GM23338 (cell line): Measurements from ENCODE around the gene REV3L. TPM values are rescaled to one million over a fixed set of nuclear protein-coding genes. Genes with fewer than 3 reads are reported as not detected.

ENCODE experiments used
- ATAC-seq: fragments of 200-7000 bp; cut with Tn5 transposase; 3 replicates; pipeline ENCODE4 v1.9.1; 2020
- DNase-seq: peaks from one replicate; pipeline ENCODE4 v3.0.0-alpha.2; 2015; ENCODE audit warnings: low spot score
- H2AFZ ChIP-seq: fragments of 200-600 bp; sonication (generic); 2 replicates; pipeline ENCODE4 v1.8.0; 2016; ENCODE audit warnings: antibody characterized with exemption, mild to moderate bottlenecking, moderate library complexity
- H3F3A ChIP-seq: fragments of 200-600 bp; sonication (generic); replicated peaks from 2 replicates; pipeline ENCODE4 v1.8.0; 2017; ENCODE audit warnings: antibody characterized with exemption, mixed run types, low read depth
- H3K27ac ChIP-seq: fragments of 200-600 bp; sonication (generic); 2 replicates; pipeline ENCODE4 v1.6.1; 2016; ENCODE audit warnings: low read depth
- H3K27me3 ChIP-seq: fragments of 200-600 bp; sonication (generic); 2 replicates; pipeline ENCODE4 v1.8.0; 2016; ENCODE audit warnings: mild to moderate bottlenecking, mixed run types, moderate library complexity; ENCODE audit not compliant: insufficient read depth
- H3K36me3 ChIP-seq: fragments of 200-600 bp; sonication (generic); 2 replicates; pipeline ENCODE4 v1.8.0; 2016; ENCODE audit warnings: mild to moderate bottlenecking; ENCODE audit not compliant: insufficient read depth
- H3K4me1 ChIP-seq: fragments of 200-600 bp; sonication (generic); 2 replicates; pipeline ENCODE4 v1.8.0; 2016; ENCODE audit warnings: mild to moderate bottlenecking, moderate library complexity; ENCODE audit not compliant: insufficient read depth
- H3K4me2 ChIP-seq: fragments of 200-600 bp; sonication (generic); 2 replicates; pipeline ENCODE4 v1.7.1; 2017; ENCODE audit warnings: mixed run types
- H3K4me3 ChIP-seq: fragments of 200-600 bp; sonication (generic); 2 replicates; pipeline ENCODE4 v1.6.1; 2016; ENCODE audit warnings: mixed run types
- H3K79me2 ChIP-seq: fragments of 200-600 bp; sonication (generic); replicated peaks from 2 replicates; pipeline ENCODE4 v1.8.0; 2017; ENCODE audit warnings: mild to moderate bottlenecking; ENCODE audit not compliant: insufficient read depth
- H3K9me2 ChIP-seq: fragments of 200-600 bp; sonication (generic); 2 replicates; pipeline ENCODE4 v1.8.0; 2017; ENCODE audit not compliant: insufficient read depth
- H4K20me1 ChIP-seq: fragments of 200-600 bp; sonication (generic); replicated peaks from 2 replicates; pipeline ENCODE4 v1.8.0; 2017; ENCODE audit warnings: mild to moderate bottlenecking; ENCODE audit not compliant: insufficient read depth
- H3K27ac Mint-ChIP-seq: 2 replicates; pipeline ENCODE4 v1.8.0; 2020; ENCODE audit warnings: inconsistent platforms, mild to moderate bottlenecking, moderate library complexity, mixed read lengths
- H3K27me3 Mint-ChIP-seq: 3 replicates; pipeline ENCODE4 v1.8.0; 2022; ENCODE audit warnings: low read depth, mild to moderate bottlenecking, moderate library complexity, mixed read lengths, inconsistent platforms; ENCODE audit not compliant: insufficient read depth, poor library complexity
- H3K36me3 Mint-ChIP-seq: 3 replicates; pipeline ENCODE4 v1.8.0; 2021; ENCODE audit warnings: low read depth, mild to moderate bottlenecking, inconsistent platforms, moderate library complexity, mixed read lengths
- H3K4me1 Mint-ChIP-seq: 3 replicates; pipeline ENCODE4 v1.8.0; 2020; ENCODE audit warnings: mild to moderate bottlenecking, inconsistent platforms, mixed read lengths
- H3K4me3 Mint-ChIP-seq: 3 replicates; pipeline ENCODE4 v1.8.0; 2021; ENCODE audit warnings: moderate library complexity, mild to moderate bottlenecking, inconsistent platforms, mixed read lengths
- H3K9me3 Mint-ChIP-seq: 3 replicates; pipeline ENCODE4 v1.8.0; 2020; ENCODE audit warnings: moderate library complexity, mild to moderate bottlenecking, inconsistent platforms, mixed read lengths
- CREB1 ChIP-seq: fragments of 250-450 bp; sonication (Bioruptor Pico); IDR thresholded peaks from 2 replicates; pipeline ENCODE4 v1.5.0; 2020; ENCODE audit warnings: low read depth, mild to moderate bottlenecking, moderate library complexity
- CTCF ChIP-seq, 2 experiments: fragments of 200-600 bp in 1 of 2; sonication (generic) in 1 of 2; conservative IDR thresholded peaks; 2 replicates each; pipeline versions ENCODE4 v1.5.1 to v1.6.1; 2016 to 2017; ENCODE audit warnings: antibody characterized with exemption in 2 of 2, low read depth in 2 of 2, mild to moderate bottlenecking in 2 of 2, moderate library complexity in 1 of 2
- ETS1 ChIP-seq: IDR thresholded peaks from 2 replicates; pipeline ENCODE4 v1.6.1; 2016; ENCODE audit warnings: antibody characterized with exemption
- EZH2 ChIP-seq: fragments of 200-600 bp; sonication (generic); IDR thresholded peaks from one replicate; pipeline ENCODE4 v1.8.0; 2017; ENCODE audit warnings: antibody characterized with exemption, mild to moderate bottlenecking, low read depth; ENCODE audit not compliant: unreplicated experiment
- EZH2phosphoT487 ChIP-seq: fragments of 200-600 bp; sonication (generic); IDR thresholded peaks from one replicate; pipeline ENCODE4 v1.8.1; 2018; ENCODE audit warnings: antibody characterized with exemption; ENCODE audit not compliant: unreplicated experiment
- JUNB ChIP-seq: IDR thresholded peaks from one replicate; pipeline ENCODE4 v1.6.1; 2016; ENCODE audit warnings: antibody characterized with exemption; ENCODE audit not compliant: unreplicated experiment
- NANOG ChIP-seq: IDR thresholded peaks from 2 replicates; pipeline ENCODE4 v1.6.1; 2016; ENCODE audit warnings: antibody characterized with exemption, borderline replicate concordance
- POLR2AphosphoS5 ChIP-seq: IDR thresholded peaks from 2 replicates; pipeline ENCODE4 v1.6.1; 2016; ENCODE audit warnings: antibody characterized with exemption, low read depth
- REST ChIP-seq: IDR thresholded peaks from one replicate; pipeline ENCODE4 v1.6.1; 2018; ENCODE audit warnings: antibody characterized with exemption; ENCODE audit not compliant: unreplicated experiment
- STAT1 ChIP-seq: IDR thresholded peaks from one replicate; pipeline ENCODE4 v1.6.1; 2016; ENCODE audit warnings: antibody characterized with exemption; ENCODE audit not compliant: unreplicated experiment
- ZNF114 ChIP-seq: fragments of 250-450 bp; sonication (Bioruptor Pico); IDR thresholded peaks from 2 replicates; pipeline ENCODE4 v1.5.0; 2020; ENCODE audit warnings: mild to moderate bottlenecking, moderate library complexity
- ZNF331 ChIP-seq: fragments of 250-450 bp; sonication (Bioruptor Pico); IDR thresholded peaks from 2 replicates; pipeline ENCODE4 v1.5.0; 2020; ENCODE audit warnings: low read depth, mild to moderate bottlenecking, moderate library complexity
- ZNF462 ChIP-seq: fragments of 250-450 bp; sonication (Bioruptor Pico); IDR thresholded peaks from 2 replicates; pipeline ENCODE4 v1.5.0; 2020; ENCODE audit warnings: mild to moderate bottlenecking, moderate library complexity
- polyA plus RNA-seq: library from polyadenylated mRNA; unstranded; fragments of >200 nt; fragmentation: Nextera tagmentation; extraction: Ambion mirVana; gene quantifications from 2 replicates; pipeline ENCODE4 v1.2.1, GENCODE V29; 2016
- total RNA-seq: library from RNA; depleted of rRNA; stranded (reverse); fragments of >200 nt; shearing (Covaris generic); gene quantifications from 2 replicates; pipeline ENCODE4 v1.2.3, GENCODE V29; 2014

Gene REV3L
- total and polyA plus RNA-seq, 2 experiments from 2014 or later = 8.3 to 13.1 TPM

GRCh38 chr6:111474771-111475170 is 8.2 kb downstream of the REV3L start:
- Histone ChIP-seq H3K9me2 (no peaks in the 10 kb centered on the region), H3K4me1 (peaks cover 10% of the 10 kb centered on the region), H3K27ac (no peak overlapping the region), H3K4me3 (no peak overlapping the region), H3K36me3 (no peaks in the 10 kb centered on the region), H2AFZ (no peak overlapping the region), H3K4me2 (no peak overlapping the region), H4K20me1 (peaks cover 41% of the 10 kb centered on the region), H3K27me3 (peaks cover 46% of the 10 kb centered on the region), H3K79me2 (peaks cover 34% of the 10 kb centered on the region), H3F3A (no peaks in the 10 kb centered on the region)
- H3K27ac Mint-ChIP-seq = no peak overlapping the region
- H3K36me3 Mint-ChIP-seq = no peaks in the 10 kb centered on the region
- DNase-seq (no peak), ATAC-seq (no peak)
- no peak overlapping the region for H3K4me3 Mint-ChIP-seq
- H3K9me3 Mint-ChIP-seq = no peaks in the 10 kb centered on the region
- TF ChIP-seq JUNB (no peak), NANOG (no peak), EZH2 (no peak), CREB1 (CRISPR knock-in tag) (no peak), ZNF331 (CRISPR knock-in tag) (no peak), ZNF462 (CRISPR knock-in tag) (no peak), POLR2AphosphoS5 (no peak), ETS1 (no peak), CTCF (conservative IDR thresholded peaks at IDR 0.05; ENCODE audit: low read depth in 2 of 2) (no peak), EZH2phosphoT487 (no peak), REST (no peak), STAT1 (no peak), ZNF114 (CRISPR knock-in tag) (no peak)
- peaks cover 36% of the 10 kb centered on the region for H3K27me3 Mint-ChIP-seq
- peaks cover 18% of the 10 kb centered on the region for H3K4me1 Mint-ChIP-seq
